Activated gamma-delta T cell treated with Interleukin-2 at 50 U/mL for 16 hours (primary cell): ENCODE data around the gene TENM3.

Experiments
- DNase-seq: peaks from one replicate; pipeline ENCODE4 v3.0.0-alpha.2; 2020

Gene TENM3

DNA sequence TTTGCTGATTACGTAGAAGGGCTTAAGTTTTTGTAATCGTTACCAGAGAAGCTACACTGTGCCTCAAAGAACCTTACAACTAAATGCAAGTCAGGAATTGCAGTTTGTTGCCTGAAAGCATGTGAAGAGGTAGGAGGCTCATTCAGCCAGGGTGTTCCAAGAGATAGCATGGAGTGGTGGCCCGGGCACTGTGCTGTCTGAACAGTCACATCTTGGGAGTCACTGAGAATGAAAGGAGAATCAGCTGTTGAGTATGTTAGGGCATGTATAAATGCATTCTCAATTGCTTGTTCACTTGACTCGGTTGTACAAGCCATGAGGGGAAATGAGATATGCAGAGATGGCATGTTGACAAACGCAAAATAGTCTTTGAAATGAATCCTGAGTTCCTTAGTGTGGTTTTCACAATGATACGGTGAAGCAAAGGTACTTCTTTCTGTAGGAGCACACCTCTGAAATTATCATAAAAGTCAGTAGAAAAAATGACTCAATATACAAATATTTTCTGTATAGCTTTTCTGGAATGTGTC lies 513.0 kb downstream of the TENM3 start:
- DNase-seq: no peak

DNA sequence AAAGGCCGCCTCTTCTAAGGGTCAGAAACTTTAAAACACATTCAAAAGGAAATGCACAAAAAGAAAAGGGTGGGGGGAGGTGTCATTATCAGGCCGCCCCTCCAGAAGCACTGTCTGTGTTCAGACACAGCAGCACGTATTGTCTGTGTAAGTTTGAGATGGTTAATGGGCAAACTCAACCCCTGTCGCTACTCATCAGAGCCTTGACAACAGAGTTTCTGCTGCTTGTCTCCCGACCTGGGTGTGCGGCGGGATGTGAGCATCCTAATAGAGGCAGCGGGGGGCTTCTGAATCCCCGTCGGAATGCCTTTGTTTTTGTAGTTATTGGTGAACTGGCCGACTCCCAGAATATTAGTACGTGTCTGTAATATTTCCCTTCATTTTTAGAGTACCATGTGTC lies 515.1 kb downstream of the TENM3 start:
- DNase-seq: no peak

DNA sequence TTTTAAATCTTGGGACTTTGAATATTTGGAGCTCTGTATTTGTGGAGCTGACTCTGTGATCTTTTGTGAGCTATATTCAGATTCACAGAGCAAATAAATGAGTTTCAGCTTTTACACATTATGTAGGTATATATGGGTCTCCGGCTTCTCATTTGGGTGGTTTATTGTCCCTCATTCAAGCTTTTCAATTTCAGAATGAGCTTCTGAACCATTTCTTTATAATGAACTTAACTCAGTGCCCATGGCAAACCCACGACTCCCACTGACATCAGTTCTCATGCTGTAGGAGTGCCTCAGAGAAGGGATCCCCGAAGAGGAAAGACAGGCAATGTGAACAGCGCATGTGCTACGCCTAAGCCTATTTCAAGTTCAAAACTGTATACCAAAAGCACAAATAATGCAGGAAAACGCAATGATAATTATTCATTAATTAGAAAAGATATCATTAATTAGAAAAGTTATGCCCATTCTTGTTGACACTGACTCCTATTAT lies 517.4 kb downstream of the TENM3 start:
- no peak for DNase-seq

DNA sequence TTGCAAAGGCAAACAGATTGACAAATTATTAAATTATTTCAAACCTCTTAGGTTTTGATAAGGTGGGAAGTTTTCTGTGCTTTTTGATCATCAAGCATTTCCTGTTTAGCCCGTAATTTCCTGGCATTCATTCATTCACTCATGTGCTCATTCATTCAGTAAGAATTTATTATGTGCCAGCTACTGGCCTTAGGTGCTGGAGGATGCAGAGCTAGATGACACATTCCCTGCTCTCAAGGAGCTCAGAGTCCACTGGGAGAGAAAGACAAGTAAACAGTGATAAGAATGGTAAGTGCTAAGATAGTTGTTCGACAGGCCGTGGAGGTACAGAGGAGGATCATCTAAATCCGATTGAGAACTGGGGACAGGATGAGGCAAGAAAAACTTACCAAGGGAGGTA lies 520.9 kb downstream of the TENM3 start:
- DNase-seq: no peak

DNA sequence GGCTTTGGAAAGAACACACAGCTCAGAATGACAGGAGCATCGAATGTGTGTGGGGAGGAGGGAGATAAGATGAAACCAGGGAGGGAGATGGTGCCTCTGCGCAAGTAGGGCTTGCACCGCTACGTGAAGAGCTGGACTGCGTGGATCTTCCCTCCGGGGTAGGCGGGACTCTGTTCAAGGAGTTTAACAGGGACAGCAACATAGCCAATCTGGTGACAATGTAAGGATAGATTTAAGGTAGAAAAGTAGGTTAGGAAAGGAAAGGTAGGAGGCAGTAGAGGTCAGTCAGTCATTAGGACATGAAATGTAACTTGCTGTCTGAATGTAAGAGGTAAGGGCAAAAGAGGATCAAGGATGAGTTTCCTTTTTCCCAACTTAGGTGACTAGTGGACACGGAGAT lies 521.4 kb downstream of the TENM3 start:
- no peak for DNase-seq

DNA sequence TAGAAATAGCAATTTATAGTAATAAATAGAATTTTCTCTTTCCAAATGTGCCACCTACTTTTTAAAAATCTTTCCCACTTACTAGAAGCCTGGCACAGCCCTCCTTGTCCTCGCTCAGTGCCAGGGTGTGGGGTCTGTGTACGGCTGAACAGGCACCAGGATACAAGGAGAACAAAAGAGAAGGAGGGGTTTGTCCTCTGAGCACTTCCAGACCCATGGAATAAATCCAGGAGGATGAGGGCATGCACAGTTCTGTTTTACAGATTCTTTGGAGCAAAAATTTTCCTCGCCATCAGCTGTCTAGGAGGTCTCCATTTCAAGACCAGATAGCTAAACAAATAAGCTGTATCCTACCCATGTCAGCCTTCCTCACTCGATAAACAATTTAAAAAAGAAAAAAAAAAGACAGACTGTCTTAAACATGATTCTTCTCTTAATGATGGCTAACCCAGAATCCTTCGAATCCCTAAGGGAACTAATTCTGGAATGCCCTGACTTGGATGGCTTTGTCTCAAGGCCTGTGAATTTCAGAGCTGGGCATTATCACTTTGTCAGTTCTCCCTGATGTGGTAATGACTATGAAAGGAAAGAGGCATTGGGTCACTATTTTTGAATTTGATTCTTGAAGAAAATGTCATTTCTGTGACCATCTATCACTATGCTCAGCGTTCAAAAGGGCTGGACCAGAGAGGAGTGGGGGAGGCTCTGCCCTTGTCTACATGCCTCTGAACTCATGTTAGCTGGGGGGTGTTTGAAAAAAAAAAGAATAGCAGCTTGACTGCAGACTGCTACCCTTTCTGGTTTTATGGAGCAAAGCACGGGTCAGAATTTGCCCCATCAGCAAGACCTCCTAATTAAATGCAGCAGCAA lies 523.0 kb downstream of the TENM3 start:
- DNase-seq: no peak

DNA sequence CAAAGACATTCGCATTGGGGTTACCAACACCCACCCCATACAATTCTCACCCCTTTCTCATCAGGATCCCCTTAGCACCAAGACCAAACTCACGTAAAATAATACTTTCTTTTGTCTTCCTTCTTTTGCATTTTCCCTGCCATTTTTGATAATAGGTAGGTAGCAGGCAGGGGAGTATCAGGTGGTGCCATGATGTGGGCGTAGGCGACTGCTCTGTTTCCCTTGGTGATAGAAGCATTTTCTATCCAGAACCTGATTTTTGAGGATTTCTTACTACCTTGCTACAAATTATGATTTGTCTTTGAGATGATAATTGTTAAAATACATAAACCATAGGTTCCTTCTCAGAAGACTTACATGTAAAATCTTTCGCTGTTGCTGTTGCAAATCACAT lies 523.7 kb downstream of the TENM3 start:
- DNase-seq: no peak

DNA sequence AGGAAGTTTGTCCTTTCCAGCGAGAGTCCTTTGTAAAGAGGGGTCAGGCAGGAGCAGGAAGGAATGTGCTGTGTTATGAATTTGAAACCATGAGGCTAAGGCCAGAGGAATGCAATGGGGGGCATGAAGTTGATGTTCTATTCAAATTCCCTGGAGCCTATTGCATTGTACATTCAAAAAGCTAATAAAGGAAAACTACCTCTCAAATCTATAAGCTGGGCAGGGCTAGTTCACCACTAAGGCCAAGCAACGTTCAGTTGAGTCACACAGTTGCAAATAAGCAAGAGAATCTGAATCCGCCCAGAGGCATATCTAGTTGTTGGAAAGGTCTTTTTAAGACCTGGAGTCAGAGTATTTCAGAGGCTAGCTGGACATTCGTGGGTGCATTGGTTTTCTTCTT lies 525.6 kb downstream of the TENM3 start:
- no peak for DNase-seq

DNA sequence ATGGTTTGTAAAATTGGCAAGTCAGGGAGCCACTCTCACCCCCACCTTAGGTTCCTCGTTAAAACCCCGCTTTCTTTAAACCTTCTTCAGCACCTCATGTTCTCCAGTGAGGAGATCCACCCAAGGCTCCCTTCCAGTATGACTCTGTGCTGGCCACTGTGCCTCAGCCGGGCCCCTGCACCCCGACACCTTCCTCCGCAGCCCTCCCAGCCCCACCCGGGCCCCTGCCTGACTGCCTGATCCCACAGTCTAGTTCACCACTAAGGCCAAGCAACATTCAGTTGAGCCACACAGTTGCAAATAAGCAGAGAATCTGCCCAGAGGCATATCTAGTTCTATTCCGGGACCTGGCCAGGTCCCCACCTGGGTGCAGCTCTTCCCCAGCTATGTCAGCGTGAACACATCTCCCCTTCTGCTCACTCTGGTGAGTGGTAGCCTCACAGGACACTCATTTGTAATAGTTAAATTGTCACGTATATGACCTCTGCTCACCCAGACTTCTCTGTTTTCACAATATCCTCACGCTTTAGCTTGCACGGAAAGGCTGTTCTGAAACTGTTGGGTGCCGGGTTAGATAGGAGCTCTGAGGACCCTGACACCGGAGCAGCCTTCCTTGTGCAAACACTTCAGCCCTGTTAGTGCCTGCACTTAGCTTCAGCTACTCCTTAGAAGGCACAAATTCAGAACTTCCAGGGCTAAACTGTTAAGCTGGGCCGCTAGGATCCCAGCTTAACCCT lies 527.2 kb downstream of the TENM3 start:
- DNase-seq: no peak

DNA sequence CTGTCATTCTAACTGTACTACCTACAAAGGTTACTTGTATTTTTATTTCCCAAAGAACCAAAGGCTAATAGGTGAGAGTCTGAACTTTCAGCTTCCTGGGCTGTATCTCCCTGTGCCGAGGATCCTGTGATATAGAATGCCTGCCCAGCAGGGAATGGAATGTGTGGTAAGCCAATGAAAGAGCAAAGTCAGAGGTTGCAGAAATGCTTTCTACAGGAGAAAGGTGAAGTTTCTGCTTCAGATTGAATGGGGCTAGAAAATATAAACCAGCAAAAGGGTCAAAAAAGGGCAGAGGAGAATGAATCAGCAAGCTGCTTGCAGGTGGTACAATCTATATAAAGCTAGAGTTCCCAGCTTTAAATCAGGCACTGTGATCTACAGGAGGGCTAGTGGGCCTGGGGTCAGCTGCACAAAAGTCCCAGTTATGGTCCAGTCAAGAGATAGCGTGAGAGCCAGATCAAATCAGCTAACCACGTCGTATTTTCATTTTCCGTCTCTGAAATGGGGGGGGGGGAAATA lies 527.9 kb downstream of the TENM3 start:
- DNase-seq: no peak

DNA sequence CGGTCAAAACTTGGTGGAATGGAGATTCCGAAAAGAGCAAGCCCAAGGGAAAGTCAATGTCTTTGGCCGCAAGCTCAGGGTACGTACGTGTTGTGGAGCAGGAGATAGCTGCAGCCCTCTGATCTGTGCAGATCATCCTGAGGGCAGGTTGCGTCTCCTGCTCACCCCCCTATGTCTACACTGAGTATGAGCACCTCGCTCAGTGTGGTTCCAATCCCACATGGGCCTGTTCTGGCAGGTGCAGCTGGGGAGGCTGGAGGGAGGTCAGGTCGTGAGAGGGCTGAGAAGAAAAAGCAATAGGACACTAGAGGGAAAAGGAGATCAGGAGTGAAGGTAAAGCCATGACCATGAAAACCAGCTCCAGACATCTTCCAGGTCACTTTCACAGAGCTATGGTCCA lies 531.9 kb downstream of the TENM3 start:
- no peak for DNase-seq

DNA sequence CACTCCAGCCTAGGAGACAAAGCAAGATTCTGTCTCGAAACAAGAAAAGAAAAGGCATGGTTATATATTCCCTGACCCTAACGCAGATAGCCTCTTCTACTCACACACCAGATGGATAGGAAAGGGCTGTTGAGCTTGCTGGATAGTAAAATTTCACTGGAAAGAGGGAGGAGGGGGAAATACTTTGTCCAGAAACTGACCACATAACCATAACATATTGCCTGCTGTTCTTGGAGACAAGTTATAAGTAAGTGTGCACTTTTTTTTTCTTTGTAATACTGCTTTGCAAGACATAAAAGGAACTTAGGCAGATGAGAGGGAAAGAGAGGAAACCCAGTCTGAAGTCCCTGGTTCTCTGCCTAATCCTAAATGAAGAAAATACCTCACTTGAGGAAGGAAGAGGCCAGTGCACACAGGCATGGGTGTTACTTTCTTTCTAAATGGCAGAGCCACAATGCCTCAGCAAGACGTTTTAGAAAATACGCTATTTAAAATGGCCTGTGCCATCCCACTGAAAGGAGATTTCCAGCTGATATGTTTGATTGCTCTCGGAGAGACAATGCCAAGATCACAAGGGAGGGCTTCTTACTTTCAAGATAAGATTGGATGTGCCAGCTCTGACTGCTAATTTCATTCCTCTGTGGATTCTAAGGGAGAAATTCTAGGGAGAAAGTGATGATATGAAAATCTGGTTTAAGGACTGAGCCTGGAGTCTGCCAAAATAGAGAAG lies 533.3 kb downstream of the TENM3 start:
- DNase-seq: no peak

DNA sequence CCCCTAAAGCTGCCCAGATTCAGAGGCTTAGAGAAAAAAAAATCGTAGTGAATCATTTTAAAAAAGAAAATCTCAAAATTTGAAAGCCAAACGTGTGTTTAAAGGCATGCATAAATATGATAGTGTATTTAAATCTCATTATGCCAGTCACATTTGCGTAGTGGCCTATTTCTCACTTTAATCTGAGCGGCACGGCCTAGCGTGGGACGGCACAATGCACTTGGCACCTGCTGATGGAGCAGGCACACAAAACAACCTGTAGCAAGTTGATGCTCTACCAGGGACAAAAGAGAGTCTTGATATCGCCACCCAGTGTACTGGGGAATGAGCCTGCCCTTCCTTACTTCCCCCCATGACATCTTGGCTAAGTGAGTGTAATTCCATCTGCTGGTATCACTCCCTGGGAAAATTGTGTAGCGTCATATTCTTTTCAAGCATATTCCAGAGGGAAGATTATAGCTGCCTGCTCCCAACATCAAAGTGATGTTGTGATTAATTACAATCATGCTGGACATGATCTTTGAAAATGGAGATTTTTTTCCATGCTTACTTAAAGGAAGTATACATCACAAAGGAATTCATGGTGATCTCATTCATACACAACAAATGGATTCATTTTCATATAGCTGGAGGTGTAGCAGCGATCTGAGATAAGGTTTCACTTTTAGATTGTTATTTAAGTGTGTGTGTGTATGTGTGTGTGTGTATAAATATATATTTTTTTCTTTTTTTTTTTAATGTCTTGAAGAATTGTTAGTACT lies 535.2 kb downstream of the TENM3 start:
- DNase-seq: no peak

DNA sequence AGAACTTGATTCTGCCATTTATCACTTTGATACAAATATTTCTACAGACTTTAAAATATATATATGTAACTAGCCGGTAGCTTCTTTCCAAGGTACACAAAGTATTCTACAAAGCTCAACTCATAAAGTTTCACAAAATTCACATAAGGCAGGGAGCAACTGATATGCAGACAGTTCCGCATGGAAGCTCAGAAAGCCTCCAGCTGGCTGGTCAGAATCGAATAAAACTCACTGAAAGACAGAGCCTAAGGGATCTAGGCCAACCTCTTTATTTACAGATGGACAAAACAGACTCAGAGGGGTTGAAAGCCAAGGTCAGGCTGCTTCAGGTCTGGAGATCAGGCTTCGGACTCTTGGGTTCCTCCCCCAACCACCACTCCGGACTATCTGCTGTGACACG lies 543.8 kb downstream of the TENM3 start:
- no peak for DNase-seq

DNA sequence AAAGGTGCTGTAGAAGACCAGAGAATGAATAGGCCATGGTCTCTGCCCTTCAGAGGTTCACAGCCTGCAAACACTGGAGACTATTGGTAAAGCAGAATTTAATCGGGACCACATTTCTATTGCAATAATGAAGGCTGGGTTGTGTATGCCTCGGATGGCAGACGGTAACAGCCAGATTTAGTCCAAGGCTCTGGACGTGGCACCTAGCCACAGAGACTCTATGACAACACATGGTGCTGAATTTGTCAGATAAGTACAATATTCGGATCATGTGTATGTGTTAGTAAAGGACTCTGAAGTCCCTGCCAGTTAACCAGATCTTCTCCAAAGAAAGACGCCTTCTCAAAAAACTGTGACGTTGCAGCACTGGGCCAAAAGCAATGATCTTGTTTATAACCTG lies 545.0 kb downstream of the TENM3 start:
- no peak for DNase-seq

DNA sequence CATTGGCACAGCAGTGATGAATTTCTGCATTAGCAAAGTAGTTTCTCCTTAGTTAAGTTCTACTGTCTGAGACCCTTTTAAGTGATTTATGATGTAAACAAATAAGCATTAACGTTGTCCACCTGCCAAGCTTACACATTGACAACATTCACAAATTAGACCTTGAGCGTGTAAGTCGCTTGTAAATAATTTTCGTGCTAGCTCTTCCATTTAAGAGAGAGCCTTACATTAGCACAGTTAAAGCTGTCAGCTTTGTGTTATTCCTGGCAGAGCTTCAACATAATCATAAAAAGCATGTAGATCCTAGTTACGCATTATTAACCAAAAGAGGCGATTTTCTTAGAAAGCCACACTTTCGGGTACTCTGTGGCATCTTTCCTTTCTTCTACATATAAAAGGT lies 546.3 kb downstream of the TENM3 start:
- DNase-seq: no peak

DNA sequence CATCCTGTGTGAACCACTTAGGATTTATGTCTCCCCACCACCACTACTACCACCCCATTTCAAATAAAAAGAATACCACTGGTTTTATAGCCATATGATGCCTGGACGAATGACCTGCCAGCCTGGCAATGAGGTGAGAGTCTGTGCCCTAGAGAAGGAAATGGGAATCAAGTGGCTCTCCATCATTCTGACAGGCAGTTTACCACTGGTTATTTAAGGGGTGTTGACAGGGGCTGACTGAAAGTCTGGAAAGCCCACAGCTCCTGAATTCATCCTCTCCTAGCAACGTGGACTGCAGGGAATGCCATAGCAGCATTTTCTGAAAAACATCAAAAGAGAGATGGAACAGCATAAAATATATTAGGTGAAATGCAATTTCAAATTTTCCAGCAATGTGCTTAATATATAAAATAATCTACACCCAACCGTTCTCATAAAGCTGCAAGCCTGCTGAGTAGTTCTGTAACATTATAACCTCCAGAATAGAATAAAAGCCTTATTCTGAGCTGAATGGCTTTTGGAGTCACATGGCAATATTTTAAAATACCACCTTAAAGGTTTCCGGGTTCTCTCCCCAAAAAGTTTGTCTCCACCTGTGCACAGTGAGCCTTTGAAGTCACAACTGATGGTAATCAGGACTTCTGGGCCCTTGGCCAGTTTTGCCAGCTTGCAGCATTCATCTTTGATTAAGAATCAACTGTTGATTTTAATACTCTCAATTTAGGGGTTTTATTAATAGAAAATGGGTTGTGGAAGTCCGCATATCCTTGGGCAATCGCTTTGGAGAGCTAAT lies 552.4 kb downstream of the TENM3 start:
- no peak for DNase-seq

DNA sequence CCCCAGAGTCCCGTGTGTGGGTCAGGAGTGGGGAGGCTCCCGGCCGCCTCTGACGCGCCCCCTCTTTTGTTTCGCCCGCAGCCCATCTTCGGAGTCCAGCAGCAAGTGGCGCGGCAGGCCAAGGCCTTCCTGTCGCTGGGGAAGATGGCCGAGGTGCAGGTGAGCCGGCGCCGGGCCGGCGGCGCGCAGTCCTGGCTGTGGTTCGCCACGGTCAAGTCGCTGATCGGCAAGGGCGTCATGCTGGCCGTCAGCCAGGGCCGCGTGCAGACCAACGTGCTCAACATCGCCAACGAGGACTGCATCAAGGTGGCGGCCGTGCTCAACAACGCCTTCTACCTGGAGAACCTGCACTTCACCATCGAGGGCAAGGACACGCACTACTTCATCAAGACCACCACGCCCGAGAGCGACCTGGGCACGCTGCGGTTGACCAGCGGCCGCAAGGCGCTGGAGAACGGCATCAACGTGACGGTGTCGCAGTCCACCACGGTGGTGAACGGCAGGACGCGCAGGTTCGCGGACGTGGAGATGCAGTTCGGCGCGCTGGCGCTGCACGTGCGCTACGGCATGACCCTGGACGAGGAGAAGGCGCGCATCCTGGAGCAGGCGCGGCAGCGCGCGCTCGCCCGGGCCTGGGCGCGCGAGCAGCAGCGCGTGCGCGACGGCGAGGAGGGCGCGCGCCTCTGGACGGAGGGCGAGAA lies 556.5 kb downstream of the TENM3 start:
- no peak for DNase-seq

DNA sequence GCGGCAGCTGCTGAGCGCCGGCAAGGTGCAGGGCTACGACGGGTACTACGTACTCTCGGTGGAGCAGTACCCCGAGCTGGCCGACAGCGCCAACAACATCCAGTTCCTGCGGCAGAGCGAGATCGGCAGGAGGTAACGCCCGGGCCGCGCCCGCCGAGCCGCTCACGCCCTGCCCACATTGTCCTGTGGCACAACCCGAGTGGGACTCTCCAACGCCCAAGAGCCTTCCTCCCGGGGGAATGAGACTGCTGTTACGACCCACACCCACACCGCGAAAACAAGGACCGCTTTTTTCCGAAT lies 557.0 kb downstream of the TENM3 start:
- DNase-seq: no peak

DNA sequence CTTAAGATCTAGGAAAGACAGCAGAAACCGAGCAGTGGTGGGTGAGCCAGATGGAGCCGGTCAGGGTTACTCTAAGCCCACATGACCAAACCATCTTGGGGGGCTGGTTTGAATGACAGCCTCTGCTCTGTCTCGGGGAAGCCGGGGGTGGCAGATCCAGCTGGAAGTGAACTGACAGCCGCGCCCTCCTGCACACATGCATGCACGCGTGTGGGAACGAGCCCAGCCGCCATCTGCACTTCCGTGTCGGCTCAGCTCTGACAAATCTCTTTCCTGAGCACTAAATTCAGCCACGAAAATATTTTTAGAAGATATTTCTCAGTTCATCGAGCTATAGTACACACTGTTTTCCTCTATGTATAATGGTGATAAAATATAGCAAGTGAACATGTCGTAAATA lies 558.4 kb downstream of the TENM3 start:
- no peak for DNase-seq

DNA sequence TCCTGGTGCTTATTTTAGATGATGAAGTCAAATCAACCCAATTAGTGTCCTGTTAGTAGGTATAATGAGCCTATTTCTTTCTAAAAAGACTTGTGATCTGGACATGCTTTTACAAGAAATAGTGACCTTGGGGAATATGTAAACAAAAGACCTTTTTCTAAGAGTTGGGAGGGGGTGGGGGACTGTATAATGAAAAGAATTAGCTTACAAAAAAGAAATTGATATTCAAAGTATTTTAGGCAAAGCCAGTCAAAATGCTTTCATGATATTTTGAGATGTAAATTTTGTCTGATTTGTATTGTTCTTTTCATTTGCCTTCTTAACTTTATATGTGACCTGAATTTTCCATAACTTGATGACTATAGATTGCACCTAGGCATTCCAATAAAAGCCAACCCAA lies 559.4 kb downstream of the TENM3 start:
- DNase-seq: no peak
